HK-2 (cell line): Measurements from ENCODE around the gene PLD4.

Source experiments
- DNase-seq: peaks from one replicate; pipeline ENCODE4 v3.0.0-alpha.2; 2018; ENCODE audit not compliant: unreplicated experiment

PLD4 gene

DNA sequence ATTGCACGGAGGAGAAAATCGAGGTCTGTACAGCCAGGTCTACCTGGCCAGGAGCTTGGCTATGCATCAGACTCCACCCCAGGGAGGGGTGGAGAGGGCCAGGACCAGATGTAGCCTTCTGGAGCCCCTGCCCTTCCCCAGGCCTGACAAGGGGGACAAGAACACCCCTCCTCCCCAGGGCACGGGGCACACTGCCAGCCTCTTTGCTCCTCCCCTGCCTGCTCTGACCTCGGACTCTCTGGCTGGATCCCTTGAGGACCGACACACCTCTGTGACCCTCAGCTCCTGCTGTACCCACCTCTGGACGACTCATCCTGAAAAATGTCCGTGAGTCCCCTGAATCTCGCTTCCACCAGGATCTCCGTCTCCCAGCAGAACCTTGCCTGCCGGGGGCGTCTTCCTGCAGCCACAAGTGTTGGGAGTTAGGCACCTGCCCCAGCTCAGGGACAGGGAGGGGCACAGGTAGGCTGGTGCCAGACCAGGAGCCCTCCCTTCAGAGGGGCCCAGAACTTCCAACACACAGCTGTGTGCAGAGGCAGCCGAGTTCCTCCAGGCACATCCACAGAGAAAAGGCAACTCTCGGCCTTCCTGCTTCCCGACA lies 31.7 kb downstream of the PLD4 start:
- no peak for DNase-seq

DNA sequence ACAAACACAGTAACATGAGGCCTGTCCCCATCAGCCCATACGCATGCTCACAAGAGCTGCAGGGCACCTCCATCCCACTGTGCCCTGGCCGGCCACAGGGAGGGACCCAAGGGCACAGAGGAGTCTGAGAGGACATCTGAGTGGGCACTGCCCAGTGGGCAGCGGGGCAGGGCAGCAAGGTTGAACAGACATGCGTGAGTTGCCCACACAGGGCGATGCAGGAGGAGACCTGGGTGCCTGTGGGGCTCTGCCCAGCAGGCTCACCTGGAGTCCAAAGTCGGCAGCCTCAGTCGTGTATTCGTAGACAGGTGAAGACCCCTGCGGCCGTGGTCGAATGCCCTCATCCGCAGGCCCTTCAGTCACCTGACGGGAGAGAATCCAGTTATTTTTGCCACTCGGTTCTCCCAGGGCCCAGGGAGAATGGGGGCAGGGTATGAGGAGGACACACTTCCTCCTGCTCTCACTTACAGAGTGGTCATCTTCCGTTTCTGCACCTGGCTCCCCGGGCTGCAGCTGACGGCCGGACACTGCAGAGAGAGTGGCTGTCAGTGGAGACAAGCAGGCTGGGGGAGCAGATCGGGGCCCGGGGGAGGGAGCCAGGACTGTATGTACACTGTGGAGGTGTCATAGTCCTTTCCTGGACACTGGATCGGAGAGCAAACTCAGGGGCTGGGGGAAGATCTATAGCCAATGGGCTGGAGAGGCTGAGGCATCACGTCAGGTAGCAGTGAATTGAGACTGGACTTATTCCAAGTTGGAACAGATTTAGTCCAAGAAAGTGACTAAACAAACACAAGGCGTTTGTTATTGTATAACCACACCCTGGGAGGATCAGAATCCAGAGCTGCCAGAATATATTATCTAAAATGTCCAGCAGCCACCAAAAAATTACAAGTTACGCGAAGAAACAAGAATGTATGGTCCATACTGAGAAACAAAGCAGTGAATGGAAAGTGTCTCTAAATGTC lies 32.8 kb downstream of the PLD4 start:
- no peak for DNase-seq

DNA sequence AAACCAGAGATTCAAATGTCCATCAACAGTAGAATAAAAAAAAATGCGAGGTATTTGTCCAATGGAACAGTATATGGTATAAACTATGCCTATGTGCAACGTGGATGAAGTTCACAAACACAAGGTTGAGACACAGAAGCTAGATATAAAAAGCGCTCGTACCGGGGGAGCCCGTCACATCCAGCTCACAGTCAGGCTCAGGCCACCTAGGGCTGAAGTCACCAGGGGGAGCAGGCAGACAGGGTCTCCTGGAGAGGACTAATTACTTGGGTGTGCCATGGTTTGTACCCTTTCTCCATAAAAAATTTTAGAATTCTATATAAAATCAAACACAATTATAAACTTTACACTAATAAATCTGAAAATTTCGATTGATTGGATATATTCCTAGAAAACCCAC lies 39.9 kb downstream of the PLD4 start:
- DNase-seq, result no peak

DNA sequence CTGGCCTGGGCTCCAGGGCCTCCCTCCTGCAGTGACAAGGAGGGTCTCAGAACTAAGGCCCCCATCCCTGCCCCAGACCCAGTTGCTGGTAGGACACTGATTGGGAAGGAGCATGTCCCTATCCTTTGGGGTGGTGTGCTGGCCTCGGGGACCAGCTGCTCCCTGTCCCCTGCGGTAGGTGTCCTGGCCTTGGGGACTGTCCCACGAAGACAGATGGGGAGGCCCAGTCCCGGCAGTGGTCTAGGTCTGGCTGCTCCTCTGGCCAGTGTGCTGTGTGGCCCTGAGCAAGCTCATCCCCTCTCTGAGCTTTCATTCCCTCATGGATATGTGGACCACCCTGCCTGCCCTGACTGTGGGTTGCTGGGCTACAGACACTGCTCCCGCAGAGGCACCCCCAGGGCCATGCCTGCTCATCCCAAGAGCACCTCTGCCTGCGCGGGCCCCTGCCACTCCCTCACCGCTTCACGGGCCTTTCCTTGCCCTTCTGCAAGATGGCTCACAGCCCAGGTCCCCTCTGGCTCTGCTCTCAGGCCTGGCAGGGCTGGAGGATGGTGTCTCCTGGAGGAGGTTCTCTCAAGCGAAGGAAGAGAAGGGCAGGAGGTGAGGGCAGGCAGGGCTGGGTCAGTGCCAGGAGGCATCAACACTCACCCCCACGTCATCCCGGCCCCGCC lies 41.0 kb downstream of the PLD4 start:
- no peak for DNase-seq

DNA sequence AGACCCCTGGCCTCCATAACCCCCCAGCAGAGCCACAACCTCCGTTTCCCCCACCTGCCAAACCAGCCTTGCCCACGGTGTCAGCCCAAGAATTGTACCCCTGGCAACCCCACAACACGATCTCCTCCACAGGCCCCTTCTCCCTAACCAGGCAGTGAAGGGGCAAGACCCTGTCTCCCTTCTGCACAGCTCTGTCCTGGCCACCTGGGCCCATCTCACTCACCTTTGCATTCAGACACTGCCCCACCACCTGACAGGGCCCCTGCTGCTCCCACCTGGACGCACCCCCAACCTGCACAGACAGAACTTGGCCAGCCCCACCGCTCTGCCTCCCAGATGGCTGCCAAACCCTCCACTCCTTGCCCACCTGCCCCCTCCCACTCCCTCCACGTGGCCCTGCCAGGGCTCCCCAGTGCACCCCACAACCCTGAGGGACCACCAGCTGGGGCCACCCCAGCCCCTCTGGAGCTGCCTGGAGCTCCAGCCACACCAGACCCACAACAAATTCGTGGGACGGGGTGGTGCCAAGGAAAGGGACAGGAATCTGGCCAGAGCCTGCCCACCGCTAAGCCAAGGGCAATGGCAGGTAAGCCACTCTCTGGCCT lies 41.7 kb downstream of the PLD4 start:
- DNase-seq, result no peak

DNA sequence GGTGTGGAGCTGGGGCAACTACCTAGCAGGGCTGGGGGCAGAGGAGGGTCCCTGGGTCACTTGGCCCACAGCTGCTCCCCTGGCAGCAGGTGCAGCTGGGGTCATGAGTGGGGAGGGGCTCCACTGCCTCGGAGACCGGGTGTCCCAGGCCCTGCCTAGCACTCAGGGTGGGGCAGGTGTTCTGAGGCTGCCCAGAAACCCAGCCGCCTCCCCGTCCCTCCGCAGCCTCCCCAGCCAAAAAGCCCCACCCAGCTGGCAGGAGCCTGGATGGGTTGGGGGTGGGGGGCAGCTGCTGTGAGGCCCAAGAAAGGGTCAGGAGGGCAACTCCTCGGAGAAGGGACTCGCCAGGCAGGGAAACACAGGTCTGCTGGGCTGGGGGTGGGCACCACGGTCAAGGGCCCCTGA lies 42.3 kb downstream of the PLD4 start:
- DNase-seq, result no peak

DNA sequence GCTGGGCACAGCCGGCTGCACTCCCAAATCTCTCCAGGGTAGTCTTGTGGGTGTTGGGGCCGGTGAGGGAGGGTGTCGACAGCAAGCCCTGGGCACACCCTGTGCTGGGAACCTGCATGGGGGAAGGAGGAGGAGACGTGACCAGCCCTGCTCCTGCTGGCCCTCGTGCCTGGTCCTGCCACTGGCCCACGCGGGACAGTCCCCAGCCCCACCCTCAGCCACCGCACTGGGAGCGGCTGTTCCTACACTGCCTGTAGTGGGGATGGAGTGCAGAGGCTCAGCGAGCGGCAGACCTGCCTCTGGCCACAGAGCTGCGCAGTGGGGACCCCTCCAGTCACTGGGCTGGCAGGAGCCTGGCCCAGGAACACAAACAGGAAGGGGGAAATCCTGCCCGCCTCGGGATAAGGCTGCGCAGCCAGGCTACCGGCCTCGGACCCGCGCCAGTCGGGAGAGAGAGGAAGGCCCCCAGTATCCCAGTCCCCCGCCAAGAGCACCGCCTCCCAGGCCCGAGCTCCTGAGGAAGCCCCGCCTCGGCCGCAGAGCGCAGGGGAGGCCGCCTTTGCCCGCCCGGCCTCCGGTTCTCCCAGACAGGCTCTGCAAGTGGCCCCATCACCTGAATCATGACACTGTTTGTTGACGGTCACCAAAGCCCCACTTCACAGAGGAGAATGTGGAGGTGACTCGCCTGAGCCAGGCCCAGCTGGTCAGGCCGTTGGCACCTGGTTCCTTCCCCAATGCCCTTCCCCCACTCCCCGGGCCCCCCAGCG lies 42.9 kb downstream of the PLD4 start:
- peak; percentile 85 for DNase-seq

DNA sequence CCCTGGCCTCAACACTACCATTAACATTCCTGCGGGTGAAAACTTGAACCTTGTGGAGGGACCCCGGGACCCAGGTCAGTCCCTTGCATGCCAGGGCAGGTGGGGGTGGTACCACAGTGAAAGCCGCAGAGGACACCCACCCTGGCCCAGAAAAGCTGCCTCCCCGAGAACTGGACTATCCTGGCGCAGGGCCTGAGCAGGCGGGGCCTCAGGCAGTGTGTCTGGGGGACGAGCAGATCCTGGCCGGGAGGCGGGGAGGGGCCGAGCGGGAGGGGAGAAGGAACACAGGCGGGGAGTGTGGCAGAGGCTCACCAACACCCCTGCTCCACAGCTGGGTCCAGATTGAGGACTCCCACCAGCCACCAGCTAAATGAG lies 43.5 kb downstream of the PLD4 start:
- DNase-seq, result no peak

DNA sequence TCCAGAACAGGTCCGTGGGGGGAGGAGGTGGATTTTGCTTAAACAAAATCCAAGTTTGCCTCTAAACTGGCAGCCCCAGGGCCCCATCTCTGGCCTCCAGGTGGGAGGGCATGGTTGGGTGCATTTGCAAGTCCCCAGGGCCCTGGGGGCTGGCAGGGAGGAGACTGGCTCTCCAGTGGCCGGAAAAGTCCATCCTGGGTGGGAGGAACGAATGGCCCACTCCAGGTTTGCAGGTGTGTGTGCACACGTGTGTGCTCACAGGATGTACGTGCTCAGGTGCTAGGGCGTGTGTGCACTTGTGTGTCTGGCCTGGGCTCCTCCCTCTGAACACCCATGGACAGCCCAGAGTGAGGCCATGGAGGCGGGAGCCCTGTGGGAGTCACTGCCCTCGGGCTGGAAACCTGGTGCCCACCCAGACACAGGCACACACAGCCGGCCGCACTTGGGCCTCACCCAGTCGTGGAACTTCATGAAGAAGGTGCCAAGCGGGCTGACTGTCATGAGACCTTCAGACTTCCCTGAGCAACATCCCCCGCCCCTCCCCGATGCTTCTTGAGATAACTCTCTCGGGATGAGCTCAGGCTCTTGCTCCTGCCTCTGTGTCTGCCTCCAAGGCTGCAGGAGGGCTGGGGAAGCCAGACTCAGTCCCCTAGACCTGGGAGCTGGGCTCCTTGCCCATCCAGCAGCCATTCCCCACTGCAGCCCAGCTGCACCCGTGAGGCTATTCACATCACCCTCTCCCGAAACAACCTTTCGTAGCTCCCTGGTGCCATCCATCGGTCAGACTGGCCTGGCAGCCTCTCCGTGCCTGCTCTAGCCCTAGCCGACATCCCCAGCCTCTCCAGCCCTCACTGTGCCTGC lies 44.1 kb downstream of the PLD4 start:
- DNase-seq, result peak; percentile 73

DNA sequence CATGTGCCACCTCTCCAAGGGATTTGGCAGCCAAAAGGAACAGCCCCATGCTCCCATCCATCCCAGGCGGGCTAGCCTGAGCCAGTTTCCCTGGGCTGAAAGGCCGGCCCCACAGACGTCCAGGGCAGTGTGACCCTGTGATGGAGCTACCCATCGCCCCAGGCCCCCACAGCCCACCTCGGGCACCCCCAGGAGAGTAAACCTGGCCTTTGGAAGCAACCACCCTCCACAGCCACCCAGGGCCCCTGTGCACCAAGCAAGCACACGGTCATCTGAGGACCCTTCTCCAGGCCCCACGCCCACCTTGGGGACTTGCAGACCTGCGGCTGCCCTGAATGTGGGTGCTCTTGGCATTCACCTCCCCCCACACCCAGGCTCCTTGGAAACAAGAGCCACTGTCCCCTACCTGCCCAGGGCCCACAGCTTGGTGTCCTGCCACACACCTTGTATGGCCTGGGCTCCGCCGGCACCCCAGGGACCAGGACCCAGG lies 45.1 kb downstream of the PLD4 start:
- DNase-seq, result no peak

DNA sequence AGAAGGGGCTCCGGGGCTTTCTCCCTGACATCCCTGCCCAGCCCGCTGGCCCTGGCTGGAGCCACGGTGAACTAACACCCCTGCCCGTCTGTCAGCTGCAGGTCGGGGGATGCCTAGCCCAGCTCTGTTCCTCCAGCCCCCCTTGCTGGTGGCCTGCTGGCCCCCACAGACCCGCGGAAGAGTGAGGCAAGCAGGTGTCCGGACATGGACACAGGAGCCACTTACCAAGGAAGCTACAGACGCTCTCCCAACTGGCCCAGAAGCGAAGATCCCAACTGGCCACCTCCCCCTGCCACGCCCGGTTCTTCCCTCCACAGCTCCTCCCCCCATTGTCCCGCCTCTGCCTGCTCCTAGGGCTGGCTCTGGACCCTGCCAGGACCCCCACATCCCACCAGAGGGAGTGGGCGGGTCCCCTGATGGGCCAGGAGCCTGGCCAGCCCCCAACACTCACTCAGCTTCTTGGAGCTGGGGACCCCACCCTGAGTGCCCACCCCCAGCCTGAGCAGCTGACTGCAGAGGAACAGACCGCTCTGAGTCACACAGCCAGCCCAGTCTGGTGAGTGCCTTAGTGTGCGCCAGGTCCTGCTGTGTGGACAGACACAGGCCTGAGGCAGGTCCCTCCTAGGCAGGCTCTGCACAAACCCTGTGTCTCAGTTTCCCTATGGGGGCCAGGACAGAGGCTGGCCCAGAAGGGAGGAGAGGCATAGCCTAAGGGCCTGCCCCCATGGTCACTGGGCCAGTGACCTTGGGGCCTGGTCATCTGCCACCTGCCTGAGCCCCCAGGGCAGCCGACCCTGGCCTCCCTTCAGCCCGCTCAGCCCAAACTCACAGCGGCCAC lies 45.8 kb downstream of the PLD4 start:
- peak; percentile 83 for DNase-seq

DNA sequence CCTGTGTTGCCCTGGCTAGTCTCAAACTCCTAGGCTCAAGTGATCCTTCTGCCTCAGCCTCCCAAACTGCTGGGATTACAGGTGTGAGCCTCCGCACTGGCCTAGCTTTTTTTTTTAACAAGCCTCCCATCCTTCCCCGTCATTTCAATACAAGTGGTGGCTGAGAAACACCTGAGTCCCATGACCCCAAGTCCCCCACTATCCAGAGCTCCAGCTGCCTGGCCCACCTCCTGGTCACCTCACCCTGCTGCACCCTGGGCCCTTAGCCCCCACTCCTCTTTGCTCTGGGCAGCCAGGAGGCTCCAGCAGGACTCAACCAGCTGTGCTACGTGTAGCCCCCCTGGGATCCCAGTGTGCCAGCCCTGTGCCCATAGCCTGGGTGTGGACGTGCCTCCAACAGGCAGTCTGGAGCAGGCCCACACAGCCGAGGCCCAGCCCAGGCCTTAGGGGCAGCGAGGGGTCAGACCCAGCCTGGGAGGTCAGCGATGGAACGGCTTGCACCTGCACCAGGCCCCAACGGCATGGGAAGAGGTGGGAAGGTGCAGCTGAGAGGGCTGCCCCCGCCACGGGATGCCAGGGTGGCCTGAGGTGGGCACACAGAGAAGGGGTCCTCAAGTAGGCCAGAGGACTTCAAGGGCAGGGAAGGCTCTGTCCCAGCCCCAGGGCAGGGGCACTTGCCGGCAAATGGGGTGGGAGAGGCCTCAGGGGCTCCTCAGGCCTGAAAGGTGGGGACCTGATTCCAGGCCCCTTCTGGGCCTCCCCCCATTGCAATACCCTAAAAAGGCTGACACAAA lies 47.0 kb downstream of the PLD4 start:
- DNase-seq, result no peak

DNA sequence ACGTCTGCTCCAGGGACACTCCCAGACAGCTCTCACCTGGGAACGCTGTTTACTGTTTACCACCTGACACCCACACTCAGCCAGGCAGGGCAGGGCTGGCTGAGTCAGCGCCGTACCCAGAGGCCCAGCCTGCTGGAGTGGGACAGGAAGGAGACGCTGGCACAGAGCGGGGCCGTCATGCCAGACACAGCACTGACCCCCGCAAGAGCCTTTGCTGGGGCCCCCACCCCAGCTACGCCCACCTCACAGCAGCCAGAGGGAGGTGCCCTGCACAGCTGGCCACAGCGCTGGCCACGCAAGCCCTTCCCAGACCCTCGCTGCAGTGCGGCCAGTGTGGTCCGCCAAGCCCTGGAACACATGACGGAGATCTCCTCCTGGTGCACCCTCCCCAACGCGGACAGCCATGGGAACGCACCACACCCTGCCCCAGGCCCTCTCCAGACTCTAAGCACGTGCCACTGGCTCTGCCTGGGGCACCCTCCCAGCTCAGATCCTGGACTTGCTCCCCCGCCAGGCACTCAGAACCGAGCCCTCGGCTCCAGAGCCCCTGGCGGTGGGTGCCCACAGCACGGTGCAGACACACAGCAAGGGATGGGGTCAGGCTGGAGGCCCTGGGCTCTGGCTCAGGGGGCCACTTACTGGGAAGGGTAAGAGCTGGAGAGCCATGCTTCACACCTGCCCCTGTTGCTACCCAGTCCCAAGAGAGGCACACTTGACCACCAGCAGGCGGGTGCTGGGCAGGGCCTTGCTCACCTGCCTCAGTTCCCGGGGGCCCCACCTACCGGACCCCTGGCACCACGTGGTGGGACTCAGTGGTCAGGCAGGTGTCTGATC lies 47.8 kb downstream of the PLD4 start:
- DNase-seq, result peak; percentile 84

DNA sequence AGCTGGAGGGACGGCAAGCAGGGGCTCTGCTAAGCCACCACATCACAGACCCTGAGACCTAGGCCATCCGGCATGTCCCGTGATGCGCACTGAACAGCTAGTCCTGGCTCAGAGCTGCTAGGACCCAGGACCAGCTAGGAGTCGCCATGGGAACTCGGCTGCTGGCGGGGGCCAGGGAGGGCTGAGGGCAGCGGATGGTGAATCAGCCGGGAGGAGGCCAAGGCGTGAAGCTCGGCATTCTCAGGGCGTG lies 48.4 kb downstream of the PLD4 start:
- DNase-seq, result peak; percentile 97

DNA sequence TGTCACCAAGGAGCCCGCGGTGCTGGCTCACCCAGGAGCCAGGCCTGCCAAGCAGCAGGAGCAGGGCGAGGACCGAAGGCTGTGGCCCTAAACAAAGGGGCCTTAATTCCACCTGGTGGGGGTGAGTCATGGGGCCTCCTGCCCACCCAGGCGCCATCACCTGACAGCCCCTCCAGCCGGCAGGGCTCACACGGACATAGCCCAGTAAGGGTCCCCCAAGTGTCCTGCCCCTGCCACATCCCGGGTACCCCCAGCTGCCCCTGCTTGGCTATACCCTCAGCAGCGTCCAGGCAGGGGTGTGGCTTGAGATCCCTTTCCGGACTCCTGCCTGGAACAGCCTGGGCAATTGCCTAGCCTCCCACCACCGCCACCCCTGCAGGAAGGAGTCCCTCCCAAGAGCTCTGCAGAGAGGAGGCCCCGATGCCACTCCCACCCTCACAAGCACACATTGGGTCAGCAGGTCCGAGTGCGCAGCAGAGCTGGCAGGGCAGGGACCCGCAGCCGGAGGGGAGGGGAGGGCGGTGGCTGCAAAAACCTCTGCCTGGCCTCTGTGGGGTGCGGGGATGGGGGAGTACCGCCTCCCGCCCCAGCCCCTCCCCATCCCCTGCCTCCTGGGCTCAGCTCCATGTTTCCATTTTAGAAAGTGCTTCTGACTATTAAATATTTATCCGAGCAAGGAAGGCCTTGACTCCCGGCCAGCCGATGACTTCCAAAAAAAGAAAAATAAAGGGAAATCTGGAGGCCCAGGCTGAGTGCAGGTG lies 48.9 kb downstream of the PLD4 start:
- peak; percentile 85 for DNase-seq

DNA sequence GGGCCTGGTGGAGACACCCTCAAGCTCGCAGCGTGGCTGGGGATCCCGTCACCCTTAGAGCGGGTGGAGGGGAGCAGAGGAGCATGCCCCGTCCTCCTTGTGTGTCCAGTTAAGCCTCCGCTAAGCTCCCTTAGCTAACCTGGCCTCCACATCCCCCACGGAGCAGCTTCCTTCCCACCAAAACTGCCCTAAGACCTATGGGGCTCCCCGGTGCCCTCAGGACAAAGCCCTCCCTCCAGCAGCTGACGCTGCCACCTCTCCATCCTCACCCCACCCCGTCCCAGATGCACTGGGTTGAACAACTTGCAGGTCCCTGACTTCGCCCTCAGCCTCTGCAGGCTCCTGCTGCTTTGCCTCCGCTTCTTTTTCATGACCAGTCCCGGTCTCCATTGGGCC lies 49.5 kb downstream of the PLD4 start:
- no peak for DNase-seq

DNA sequence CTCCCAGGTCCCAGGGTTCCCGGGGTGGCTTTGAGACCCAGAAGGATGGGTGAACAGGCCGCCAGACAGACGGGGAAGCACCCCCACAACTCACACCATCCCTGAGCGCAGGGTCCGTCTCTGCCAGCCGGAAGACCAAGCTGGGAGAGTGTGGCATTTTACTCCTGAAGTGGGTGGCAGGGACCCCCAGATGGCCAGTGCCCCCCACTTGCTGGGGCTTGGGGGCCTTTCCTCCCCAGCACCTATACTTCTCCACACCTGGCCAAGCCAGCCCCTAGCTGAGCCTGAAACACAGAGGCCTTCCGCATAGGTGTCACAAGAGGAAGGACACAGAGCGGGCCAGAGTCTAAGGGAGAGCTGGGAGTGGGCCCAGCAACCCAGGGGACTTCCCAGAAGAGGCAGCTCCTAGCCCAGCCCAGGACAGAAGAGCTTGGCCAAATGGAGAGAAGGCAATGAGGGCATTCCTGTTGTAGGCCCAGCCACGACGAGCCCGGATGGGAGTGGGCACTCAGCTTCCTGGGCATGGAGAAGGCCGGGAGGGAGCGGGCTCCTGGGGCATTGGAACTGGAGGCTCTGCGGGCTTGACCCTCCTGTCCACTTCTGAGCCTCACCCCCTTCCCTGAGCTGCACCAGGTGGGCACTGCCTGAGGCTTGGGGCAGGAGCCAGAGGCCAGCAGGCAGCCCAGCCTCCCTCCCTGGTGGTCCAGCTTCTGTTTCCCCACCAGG lies 50.1 kb downstream of the PLD4 start:
- DNase-seq, result no peak
